Spleen (tissue), 7 donors: ENCODE measurements around the gene IVNS1ABP.

Source experiments
- CTCF ChIP-seq, 11 experiments: fragments of 200-600 bp in 7 of 11; fragments of 450-650 bp in 4 of 11; sonication (generic) in 4 of 11; IDR thresholded peaks in 8 of 11; conservative IDR thresholded peaks in 3 of 11; 1 replicate in 7 of 11; 2 replicates in 4 of 11; pipeline versions ENCODE4 v1.4.0 to v1.8.0; 2016 to 2021; ENCODE audit warnings: antibody characterized with exemption in 11 of 11, inconsistent platforms in 4 of 11, mild to moderate bottlenecking in 1 of 11
- POLR2A ChIP-seq, 3 donors: fragments of 450-650 bp; IDR thresholded peaks; one replicate each; pipeline ENCODE4 v1.5.1; 2017; ENCODE audit warnings: antibody characterized with exemption in 3 of 3, mild to moderate bottlenecking in 1 of 3
- POLR2AphosphoS5 ChIP-seq, 3 donors: sonication (generic); formaldehyde crosslinking; IDR thresholded peaks; one replicate each; pipeline ENCODE4 v1.5.1; 2017; ENCODE audit warnings: antibody characterized with exemption in 3 of 3
- donor health status: DM: no; HTN: no; CAD: no; lungs with moderate emphysema.
- donor health status: DM: no; HTN: no; CAD: no.
- donor health status: DM: no; HTN: no; CAD: no.

GRCh38 chr1:185284533-185285276 is 32.3 kb downstream of the IVNS1ABP start:
- TF ChIP-seq POLR2A (IDR thresholded peaks at IDR 0.05) (no peak), CTCF (IDR thresholded peaks at IDR 0.05 in 8 of 11, conservative IDR thresholded peaks at IDR 0.05 in 3 of 11) (no peak), POLR2AphosphoS5 (IDR thresholded peaks at IDR 0.05) (no peak)
